GM13976 (cell line): ENCODE data around the gene METTL3.

Source experiments
- DNase-seq: peaks from one replicate; pipeline ENCODE4 v3.0.0; 2012; ENCODE audit warnings: low spot score
- in situ Hi-C: fragments of 300-500 bp; cut with MboI; formaldehyde crosslinking; loops from one replicate; pipeline ENCODE4 v1.12.0; 2022; ENCODE audit warnings: low sequenced_read_pairs, mixed read lengths, inconsistent platforms; ENCODE audit not compliant: unreplicated experiment
- TF ChIP-seq, protein P1 (sequence below): IDR thresholded peaks from 2 replicates; pipeline ENCODE4 v1.5.1; 2012; ENCODE audit warnings: borderline replicate concordance, mild to moderate bottlenecking; ENCODE audit not compliant: insufficient read depth; ENCODE audit errors: extremely low read depth, missing control alignments, control extremely low read depth

Gene METTL3

GRCh38 chr14:21503376-21503775 is 7.8 kb downstream of the METTL3 start:
- in situ Hi-C loops = no loop called here
- TF ChIP-seq, protein P1, sequence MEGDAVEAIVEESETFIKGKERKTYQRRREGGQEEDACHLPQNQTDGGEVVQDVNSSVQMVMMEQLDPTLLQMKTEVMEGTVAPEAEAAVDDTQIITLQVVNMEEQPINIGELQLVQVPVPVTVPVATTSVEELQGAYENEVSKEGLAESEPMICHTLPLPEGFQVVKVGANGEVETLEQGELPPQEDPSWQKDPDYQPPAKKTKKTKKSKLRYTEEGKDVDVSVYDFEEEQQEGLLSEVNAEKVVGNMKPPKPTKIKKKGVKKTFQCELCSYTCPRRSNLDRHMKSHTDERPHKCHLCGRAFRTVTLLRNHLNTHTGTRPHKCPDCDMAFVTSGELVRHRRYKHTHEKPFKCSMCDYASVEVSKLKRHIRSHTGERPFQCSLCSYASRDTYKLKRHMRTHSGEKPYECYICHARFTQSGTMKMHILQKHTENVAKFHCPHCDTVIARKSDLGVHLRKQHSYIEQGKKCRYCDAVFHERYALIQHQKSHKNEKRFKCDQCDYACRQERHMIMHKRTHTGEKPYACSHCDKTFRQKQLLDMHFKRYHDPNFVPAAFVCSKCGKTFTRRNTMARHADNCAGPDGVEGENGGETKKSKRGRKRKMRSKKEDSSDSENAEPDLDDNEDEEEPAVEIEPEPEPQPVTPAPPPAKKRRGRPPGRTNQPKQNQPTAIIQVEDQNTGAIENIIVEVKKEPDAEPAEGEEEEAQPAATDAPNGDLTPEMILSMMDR = no peak
- DNase-seq = no peak

GRCh38 chr14:21501568-21501967 is 9.6 kb downstream of the METTL3 start:
- TF ChIP-seq, protein P1 = no peak
- DNase-seq = no peak
- in situ Hi-C loops = no loop called here

DNA sequence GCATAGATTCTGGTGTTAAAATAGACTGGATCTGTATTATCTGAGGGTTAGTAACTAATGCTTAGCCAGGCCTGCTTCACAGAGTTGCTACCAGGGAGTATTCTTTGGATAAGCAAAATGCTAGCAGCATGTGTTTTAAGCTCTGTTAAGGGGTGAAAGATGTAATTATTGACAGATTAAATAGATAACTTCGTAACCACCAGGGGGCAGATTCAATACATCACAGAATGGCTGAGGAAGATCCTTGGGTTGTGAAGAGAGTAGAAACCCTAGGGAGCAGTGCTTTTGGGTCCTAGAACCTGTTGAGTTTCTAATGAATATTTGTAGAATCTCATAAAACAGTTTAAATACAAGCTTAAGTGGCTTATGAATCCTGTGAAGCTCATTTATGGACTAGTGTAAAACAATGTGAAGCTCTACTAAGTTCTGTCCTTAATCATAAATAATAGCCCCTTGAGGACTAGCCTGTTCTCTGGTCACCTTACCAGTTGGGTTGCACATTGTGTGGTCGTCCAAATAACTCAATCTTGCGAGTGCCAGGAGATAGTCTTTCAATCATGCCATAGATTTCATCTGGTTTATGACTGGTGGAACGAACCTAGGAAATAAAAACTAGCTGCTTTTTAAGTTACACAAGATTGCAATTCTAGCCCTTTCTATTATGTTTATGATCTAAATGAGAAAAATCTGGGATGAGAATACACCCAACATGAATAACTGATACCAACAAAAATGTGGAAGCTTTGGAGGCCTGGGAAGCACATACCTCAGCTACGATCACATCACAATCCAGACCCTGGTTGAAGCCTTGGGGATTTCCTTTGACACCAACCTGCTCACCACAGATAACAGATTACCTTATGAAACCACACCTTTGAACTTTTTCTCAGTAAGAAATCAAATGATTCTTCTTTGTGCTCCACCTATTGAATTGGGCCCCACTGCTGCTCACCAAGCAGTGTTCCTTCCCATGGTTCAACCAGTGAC is 12.3 kb downstream of the METTL3 start:
- in situ Hi-C loops = no loop called here
- TF ChIP-seq, protein P1 = peak; percentile 10

GRCh38 chr14:21496453-21496852 is 14.7 kb downstream of the METTL3 start:
- in situ Hi-C loops = no loop called here
- DNase-seq = no peak
- TF ChIP-seq, protein P1 = no peak

More for the DNA sequence above, 12.3 kb downstream of the METTL3 start:
- peak; percentile 46 for DNase-seq

GRCh38 chr14:21494902-21495762 is 16.0 kb downstream of the METTL3 start:
- in situ Hi-C loops = no loop called here
- TF ChIP-seq, protein P1 = no peak
- DNase-seq = no peak

GRCh38 chr14:21486640-21487087 is 24.5 kb downstream of the METTL3 start:
- in situ Hi-C loops = no loop called here
- TF ChIP-seq, protein P1 = no peak
- no peak for DNase-seq
